ENCODE results near the gene ZNF451.

DNA sequence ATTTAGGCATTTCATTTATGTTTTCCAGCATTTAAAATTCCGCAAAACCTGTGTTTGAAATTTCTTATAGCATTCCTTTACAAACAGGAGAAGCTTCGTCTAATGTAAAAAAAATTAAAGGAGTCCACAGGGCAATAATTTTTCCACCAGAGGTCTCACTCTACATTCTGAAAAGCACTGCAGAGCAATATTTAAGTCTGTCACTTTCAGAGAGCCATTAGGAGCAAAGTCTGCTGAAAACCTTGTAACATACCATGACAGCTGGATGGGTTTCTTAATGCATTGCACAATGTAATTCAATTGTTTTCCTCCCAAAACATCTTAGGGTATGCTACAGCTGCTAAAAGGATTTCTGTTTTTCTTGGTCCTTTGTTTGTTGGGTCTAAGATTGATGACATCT lies 100.2 kb downstream of the ZNF451 start:
- TF ChIP-seq POLR2AphosphoS5 (IDR thresholded peaks at IDR 0.05; ENCODE audit: borderline replicate concordance, low read depth, low read length) (no peak; the same call in 1 of the 2 replicates), EZH2 (IDR thresholded peaks at IDR 0.05) (no peak)
